WTC11 (cell line): ENCODE data around the gene PPID.

Experiments
- NR1H2 ChIP-seq: sonication (generic); formaldehyde crosslinking; IDR thresholded peaks from 2 replicates; pipeline ENCODE4 v1.9.0; 2021; ENCODE audit warnings: mild to moderate bottlenecking, moderate library complexity, missing genetic modification reagents
- NR3C1 ChIP-seq: sonication (generic); formaldehyde crosslinking; conservative IDR thresholded peaks from 2 replicates; pipeline ENCODE4 v1.8.1; 2023; ENCODE audit warnings: low read depth, mild to moderate bottlenecking, missing genetic modification reagents
- TCF7 ChIP-seq: sonication (generic); formaldehyde crosslinking; IDR thresholded peaks from 2 replicates; pipeline ENCODE4 v1.8.0; 2022; ENCODE audit warnings: mild to moderate bottlenecking, low read depth, missing genetic modification reagents, moderate library complexity
- USF2 ChIP-seq: sonication (generic); formaldehyde crosslinking; IDR thresholded peaks from 2 replicates; pipeline ENCODE4 v1.8.1; 2023; ENCODE audit warnings: mild to moderate bottlenecking, missing genetic modification reagents, moderate library complexity
- TF ChIP-seq, protein P1 (sequence below): fragments of 200-600 bp; IDR thresholded peaks from 2 replicates; pipeline ENCODE4 v1.8.0; 2022; ENCODE audit warnings: antibody characterized with exemption

DNA sequence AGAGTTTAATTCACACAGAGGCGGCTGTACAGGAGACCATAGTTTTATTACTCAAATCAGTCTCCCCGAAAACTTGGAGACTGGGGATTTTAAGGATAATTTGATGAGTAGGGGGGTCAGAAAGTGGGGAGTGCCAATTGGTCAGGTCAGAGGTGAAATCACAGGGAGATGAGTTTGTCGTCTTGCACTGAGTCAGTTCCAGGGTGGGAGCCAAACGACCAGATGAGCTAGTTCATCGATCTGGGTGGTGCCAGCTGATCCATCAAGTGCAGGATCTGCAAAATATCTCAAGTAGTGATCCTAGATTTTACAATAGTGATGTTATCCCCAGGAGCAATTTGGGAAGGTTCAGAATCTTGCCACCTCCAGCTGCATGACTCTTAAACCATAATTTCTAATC, 47.1 kb downstream of the PPID start:
- TF ChIP-seq, protein P1, sequence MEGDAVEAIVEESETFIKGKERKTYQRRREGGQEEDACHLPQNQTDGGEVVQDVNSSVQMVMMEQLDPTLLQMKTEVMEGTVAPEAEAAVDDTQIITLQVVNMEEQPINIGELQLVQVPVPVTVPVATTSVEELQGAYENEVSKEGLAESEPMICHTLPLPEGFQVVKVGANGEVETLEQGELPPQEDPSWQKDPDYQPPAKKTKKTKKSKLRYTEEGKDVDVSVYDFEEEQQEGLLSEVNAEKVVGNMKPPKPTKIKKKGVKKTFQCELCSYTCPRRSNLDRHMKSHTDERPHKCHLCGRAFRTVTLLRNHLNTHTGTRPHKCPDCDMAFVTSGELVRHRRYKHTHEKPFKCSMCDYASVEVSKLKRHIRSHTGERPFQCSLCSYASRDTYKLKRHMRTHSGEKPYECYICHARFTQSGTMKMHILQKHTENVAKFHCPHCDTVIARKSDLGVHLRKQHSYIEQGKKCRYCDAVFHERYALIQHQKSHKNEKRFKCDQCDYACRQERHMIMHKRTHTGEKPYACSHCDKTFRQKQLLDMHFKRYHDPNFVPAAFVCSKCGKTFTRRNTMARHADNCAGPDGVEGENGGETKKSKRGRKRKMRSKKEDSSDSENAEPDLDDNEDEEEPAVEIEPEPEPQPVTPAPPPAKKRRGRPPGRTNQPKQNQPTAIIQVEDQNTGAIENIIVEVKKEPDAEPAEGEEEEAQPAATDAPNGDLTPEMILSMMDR: no peak
- TF ChIP-seq USF2 (no peak), NR1H2 (CRISPR knock-in tag) (no peak), TCF7 (CRISPR knock-in tag) (no peak), NR3C1 (CRISPR knock-in tag) (no peak)
